Chondrocyte (in vitro differentiated cells): ENCODE data around the gene SEPTIN2. TPM values are rescaled to one million over a fixed set of nuclear protein-coding genes. Genes with fewer than 3 reads are reported as not detected.

Experiments used
- DNase-seq: peaks from one replicate; pipeline ENCODE4 v3.0.0; 2021; ENCODE audit warnings: mixed read lengths, low spot score
- H3K27ac Mint-ChIP-seq: one replicate; pipeline ENCODE4 v1.8.0; 2021; ENCODE audit warnings: mild to moderate bottlenecking, moderate library complexity, mixed read lengths; ENCODE audit not compliant: unreplicated experiment
- H3K27me3 Mint-ChIP-seq: 2 replicates; pipeline ENCODE4 v1.8.0; 2021; ENCODE audit warnings: low read depth, mixed read lengths
- H3K36me3 Mint-ChIP-seq: 2 replicates; pipeline ENCODE4 v1.8.0; 2021; ENCODE audit warnings: low read depth, mixed read lengths
- H3K4me1 Mint-ChIP-seq: 2 replicates; pipeline ENCODE4 v1.8.0; 2021; ENCODE audit warnings: low read depth, mild to moderate bottlenecking, mixed read lengths
- H3K4me3 Mint-ChIP-seq: one replicate; pipeline ENCODE4 v1.8.0; 2021; ENCODE audit warnings: mild to moderate bottlenecking, moderate library complexity, mixed read lengths; ENCODE audit not compliant: unreplicated experiment
- H3K9me3 Mint-ChIP-seq: 2 replicates; pipeline ENCODE4 v1.8.0; 2021; ENCODE audit warnings: low read depth, mixed read lengths
- total RNA-seq: library from RNA; stranded (reverse); gene quantifications from 3 replicates; pipeline ENCODE4 v1.2.1, GENCODE V29; 2021
- TF ChIP-seq, protein P1 (sequence below): fragments of 200-600 bp; sonication (generic); IDR thresholded peaks from 2 replicates; pipeline ENCODE4 v1.5.0; 2021; ENCODE audit warnings: antibody characterized with exemption, mild to moderate bottlenecking, moderate library complexity

Gene SEPTIN2
- total RNA-seq, 1 donor from 2014 or later, result 465 TPM

GRCh38 chr2:241399941-241400922 is 84.5 kb downstream of the SEPTIN2 start:
- TF ChIP-seq, protein P1, sequence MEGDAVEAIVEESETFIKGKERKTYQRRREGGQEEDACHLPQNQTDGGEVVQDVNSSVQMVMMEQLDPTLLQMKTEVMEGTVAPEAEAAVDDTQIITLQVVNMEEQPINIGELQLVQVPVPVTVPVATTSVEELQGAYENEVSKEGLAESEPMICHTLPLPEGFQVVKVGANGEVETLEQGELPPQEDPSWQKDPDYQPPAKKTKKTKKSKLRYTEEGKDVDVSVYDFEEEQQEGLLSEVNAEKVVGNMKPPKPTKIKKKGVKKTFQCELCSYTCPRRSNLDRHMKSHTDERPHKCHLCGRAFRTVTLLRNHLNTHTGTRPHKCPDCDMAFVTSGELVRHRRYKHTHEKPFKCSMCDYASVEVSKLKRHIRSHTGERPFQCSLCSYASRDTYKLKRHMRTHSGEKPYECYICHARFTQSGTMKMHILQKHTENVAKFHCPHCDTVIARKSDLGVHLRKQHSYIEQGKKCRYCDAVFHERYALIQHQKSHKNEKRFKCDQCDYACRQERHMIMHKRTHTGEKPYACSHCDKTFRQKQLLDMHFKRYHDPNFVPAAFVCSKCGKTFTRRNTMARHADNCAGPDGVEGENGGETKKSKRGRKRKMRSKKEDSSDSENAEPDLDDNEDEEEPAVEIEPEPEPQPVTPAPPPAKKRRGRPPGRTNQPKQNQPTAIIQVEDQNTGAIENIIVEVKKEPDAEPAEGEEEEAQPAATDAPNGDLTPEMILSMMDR, result no peak
- Mint-ChIP-seq H3K36me3 (peaks cover 4% of the 10 kb centered on the region), H3K4me3 (no peak overlapping the region), H3K27ac (no peak overlapping the region), H3K27me3 (no peaks in the 10 kb centered on the region), H3K4me1 (no peaks in the 10 kb centered on the region), H3K9me3 (no peaks in the 10 kb centered on the region)
- no peak for DNase-seq

Other genes with a start within 250 kb of the SEPTIN2 start
- 21.5 to 34.1 TPM (median 22.6 TPM) in 3 replicates for gene MTERF4, start 213.6 kb upstream of the SEPTIN2 start, total RNA-seq
- 4.4 to 13.8 TPM (median 4.5 TPM) in 3 replicates for gene PASK, start 166.5 kb upstream of the SEPTIN2 start, total RNA-seq
- gene PPP1R7, start 165.5 kb upstream of the SEPTIN2 start, total RNA-seq, result 43.1 to 54.2 TPM (median 44.3 TPM) in 3 replicates
- 0.48 to 2.2 TPM (median 1.5 TPM) in 3 replicates for gene ANO7, start 127.2 kb upstream of the SEPTIN2 start, total RNA-seq
- 979 to 1,131 TPM (median 989 TPM) in 3 replicates for gene HDLBP, start 253 bp upstream of the SEPTIN2 start, total RNA-seq
- 54.0 to 57.1 TPM (median 56.0 TPM) in 3 replicates for gene FARP2, start 40.4 kb downstream of the SEPTIN2 start, total RNA-seq
- 158 to 174 TPM (median 169 TPM) in 3 replicates for gene STK25, start 192.7 kb downstream of the SEPTIN2 start, total RNA-seq
- gene BOK, start 242.8 kb downstream of the SEPTIN2 start, total RNA-seq, result 28.5 to 46.8 TPM (median 44.6 TPM) in 3 replicates